GM19468 (cell line): ENCODE measurements around the gene MRPL33.

Experiments used
- ATAC-seq: cut with Tn5 transposase; IDR thresholded peaks from one replicate; pipeline ENCODE4 v1.9.1; 2021; ENCODE audit warnings: mild to moderate bottlenecking, moderate library complexity, moderate number of reproducible peaks; ENCODE audit not compliant: unreplicated experiment; ENCODE audit errors: extremely low read depth

The MRPL33 gene

DNA sequence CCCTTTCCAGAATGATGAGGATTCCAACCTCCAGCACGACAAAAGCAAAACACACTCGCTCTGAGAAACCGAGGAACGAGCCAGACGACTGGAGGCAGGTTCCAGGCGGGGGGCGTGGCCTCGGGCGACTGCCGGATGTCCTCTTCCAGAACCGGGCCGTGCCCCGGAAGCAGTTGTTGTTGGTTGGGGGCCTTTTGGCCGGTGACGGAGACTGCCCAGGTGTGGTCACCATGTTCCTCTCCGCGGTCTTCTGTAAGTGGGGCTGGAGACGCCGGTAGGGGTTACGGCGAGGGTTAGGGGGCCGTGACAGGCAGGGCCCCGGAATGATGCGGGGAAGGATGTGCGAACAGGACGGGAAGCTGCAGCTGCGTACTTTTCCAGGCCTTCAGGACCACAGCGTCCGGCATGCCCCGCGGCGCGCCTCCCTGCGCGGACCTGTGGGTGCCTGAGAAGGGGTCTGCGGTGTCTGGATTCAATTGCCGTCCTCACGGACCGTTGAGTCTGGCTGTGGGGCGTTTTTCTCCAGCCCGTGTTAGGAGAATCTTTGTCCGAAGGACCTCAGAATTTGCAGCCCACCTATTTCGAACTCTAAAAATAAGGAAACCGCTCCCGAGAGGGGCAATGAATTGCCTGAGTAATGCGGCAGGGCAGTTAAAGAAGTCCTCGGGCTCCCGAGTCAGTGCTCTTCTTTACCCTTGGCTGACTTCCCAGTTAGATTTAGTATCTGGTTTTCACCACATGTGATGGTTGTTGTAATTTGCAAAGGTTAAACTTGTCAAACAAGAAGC lies at the start of gene MRPL33:
Gene MRPL33 (plus strand): TSS at position 172 of the 788 bp plus-strand sequence. CDS start 59 bp downstream, at position 231.
- peak; percentile 86 for ATAC-seq

DNA sequence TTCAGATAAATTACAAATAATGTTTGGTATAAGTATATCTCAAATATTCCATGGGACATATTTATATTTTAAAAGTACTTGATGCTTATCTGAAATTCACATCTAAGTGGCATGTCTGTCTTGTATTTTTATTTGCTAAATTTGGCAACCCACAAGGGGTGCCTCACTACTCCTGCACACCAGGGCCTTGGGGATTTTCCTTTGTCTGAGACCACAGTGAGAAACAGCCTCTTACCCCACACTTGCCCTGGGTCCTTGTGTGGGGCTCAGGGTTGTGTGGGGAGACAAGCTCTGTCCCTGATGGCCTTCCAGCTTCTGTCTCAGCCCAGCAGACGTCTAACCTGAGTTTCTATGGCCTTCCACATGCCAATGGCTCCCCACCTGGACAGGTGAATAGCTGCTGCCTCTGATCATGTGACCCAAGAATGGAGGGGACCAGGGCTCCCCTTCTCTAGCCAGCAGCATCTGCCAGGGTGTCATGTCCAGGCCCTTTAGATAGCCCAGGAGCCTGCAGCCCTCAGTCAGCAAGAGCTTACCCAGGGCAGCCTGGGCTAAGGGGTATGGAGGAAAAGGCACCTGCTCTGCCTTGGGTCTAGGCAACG lies 49.5 kb upstream of the MRPL33 start:
- no peak for ATAC-seq

DNA sequence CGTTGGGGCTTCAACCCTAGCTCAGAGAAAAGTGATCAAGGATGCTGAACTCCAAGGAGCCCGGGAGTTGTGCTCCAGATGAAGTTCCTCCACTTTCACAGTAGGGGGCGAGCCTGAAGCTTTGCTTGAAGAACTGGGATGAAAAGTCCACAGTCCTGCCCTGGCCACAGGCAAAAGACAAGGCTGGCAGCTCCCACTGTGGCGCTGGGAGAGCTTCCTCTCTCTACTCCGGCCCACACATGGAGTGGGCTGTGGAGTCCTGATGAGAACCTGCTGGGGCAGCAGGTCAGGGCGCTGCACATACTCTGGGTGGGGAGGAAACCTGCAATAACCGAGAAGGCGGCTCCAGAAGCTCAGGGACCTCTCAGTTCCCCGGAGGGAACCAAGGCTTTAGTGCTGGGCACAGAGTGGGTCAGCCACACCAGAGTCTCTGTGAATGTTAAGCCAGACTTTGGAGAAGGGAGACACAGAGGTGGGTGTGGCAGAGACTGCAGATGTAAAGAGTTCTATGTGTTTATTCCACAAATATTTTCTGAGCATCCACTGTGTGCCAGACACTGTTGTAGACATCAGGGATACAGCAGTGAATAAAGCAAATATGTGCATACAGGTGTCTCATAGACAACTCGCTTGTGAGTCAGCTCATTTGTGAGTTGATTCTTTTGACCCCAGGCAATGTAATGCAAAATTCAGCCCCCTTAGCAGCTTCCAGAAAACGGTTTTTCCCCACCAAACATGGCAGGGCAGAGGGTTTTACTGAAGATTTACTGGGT lies 48.0 kb upstream of the MRPL33 start:
- ATAC-seq: no peak

DNA sequence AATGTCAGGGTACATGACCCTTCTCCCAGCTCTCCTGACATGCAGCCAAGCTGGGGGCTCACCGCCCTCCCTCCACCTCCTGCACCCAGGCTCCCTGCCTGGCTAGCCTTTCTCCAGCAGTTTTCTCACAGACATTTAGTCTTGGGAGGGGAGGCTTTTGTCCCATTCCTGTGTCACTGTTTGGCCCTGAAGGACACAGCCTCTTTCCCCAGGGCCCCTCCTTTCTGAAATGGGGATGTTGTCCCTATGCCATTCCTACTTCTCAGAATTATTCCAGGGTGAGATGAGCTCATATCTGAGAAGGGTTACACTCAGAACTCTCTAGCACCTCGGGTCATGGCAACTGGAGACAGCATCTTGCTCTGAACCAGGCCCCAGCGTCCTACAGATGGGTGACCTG lies 47.3 kb upstream of the MRPL33 start:
- no peak for ATAC-seq

DNA sequence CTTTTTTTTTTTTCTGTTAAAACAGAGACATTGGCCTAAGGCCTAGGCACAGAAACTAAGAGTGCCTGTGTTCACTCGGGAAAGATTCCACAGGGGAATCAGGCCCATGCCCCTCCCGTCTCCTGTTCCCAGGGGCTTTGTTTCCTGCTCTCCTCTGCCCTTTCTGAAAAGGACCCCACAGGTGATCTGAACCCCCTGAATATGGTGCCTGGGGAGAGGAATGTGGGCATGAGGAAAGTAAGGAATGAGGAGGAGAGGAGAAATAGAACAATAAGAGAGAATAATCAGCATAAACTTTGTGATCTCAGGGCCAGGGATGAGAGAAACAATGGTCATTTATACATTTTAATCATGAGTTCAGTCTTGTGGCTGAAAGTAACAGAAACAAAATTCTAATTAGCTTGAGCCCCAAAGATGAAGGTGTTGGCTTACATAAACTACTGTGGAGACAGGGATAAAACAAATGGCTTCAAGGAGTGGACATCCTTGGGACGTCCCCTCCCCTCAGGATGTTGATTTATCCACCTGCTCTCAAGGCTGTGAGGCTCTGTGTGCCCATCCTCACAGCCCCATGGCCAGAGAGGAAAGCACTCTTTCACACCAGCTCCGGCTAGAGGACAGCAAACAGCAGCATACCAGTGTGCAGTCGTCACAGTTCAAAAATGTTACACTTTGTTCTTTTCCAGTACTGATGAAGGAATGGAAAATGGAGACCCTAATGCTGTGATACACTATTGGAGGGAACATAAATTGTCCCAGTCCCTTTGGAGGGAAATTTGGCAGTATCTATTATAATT lies 46.4 kb upstream of the MRPL33 start:
- ATAC-seq: no peak

DNA sequence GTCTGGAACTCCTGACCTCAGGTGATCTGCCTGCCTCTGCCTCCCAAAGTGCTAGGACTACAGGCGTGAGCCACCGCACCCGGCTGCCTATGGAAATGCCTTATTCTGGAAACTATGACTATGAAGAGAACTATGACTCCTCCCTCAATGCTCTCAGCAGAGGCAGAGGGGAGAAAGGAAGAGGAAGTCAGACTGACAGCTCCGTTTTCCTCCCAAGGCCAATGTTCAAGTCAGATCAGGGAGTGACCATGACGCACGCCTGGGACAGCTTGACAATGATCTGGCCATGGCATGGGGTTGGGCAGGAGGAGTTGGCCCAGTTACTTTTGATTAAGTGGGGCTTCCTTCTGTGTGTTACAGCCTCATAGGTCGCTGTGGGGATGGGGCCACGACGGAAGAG lies 44.3 kb upstream of the MRPL33 start:
- ATAC-seq: no peak

DNA sequence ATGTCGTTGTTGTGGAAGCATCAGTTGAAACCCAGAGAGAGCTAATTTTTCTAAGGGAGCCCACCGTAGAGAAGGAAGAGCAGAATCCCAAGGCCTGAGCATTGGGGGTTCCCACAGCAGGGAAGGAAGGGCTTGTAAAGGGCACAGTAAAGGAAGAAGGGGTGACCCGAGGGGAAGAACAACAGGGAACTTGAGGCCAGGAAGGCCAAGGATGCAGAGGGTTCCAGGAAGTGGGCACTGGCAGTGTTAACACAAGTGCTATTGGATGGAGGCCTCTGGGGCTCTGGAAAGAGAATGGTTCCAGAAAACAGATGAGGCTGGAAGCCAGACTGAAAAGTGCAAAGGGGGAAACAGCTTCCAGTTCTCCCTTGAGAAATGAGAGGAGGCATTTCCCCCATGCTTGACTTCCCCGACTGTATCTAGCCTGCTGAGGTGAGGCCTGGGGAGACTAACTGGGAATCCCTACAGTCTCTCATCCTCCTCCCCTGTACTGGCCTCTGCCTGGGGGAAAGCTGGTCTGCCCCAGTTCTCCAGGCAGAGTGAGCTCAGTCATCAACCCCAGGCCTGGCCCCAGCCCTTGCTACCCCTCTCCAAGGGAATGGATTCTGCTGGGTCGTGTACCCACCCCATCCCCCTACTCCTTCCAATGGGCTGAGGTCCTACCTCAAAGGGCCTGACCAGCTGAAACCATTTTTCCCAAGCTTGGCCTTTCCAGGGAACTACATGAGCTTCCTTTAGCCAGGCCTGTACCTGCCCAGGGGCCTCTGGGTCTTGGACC lies 43.2 kb upstream of the MRPL33 start:
- no peak for ATAC-seq

DNA sequence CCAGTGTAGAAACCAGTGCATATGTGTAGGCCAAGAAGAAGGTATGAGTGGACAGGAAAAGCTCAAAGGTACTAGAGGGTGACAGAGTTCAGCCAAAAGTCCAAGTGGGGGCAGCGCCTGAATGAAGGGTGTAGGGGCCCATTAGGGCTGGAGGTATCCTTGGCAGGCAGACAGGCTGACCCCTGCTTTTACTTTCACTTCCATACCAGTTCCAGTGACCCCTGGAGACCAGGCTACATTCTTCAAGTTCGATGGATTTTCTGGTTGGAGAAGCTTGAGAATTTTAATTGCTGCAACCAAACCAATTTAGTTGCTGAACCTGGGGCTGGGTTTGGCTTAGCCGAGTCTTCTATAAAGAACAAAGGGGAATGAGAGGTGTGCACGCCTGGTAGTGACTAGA lies 42.3 kb upstream of the MRPL33 start:
- no peak for ATAC-seq

DNA sequence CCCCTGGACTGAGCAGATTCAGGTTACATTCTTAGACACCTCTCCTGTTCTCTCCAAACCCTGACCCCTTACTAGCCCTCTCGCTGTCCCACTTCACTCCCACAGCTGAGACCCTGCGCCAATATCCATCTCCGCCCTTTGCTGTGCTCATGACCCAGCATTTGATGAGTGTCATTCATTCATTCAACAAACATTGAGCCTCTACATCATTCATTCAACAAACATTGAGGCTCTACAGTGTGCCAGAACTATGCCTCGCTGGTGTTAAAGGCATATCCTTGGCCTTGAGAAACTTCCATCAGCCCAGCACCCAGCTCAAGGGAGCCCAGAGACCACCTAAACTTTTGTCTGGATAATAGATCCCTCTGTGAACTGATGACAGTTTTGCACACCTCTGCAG lies 41.9 kb upstream of the MRPL33 start:
- ATAC-seq: no peak

DNA sequence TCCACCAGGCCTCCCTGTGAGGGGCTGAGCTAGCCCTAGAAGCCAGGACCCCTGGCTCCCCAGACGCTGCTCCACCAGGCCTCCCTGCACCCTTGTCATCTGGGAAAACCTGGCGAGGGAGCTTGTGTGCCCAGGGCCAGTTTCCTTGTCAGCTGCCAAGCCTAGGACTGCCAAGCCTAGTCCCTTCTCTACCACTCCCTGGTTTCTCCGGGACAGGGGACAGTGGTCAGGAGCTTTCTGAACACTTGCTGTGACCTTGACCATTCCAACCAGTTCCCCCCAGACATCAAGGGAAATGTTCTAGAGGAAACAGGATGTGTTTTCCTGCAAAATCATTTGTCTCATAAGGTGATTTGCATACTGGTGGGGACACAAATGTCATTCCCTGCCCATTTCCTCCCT lies 41.3 kb upstream of the MRPL33 start:
- ATAC-seq: no peak

DNA sequence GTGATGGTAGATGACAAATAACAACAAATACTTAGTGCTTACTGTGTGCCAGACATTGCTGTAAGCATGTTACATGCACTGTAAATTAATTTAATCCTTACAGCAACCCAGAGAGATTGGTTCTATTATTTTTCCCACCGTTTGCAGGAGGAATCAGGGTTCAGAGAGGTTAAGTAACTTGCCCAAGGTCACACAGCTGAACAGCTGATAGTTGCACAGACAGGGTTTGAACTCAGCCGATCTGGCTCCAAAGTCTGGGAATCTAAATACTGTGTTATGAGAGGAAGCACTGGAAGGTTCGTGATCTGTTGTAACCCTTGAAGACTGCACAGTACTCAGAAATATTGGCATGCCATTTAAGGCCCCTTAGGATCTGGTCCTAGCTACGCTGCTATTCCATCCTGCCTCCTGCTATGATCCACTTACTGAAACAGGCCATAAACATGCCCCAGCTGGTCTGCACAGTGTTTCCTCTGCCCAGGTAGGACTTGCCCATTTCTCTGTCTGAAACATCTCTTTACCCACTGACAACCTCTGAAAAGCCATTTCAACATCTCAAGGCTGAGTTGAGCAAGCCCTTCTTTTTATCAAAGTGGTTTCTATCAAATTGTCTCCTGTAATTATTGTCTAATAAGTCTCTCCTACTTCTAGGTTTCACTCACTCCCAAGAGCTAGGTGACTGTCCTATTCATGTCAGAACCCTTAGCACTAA lies 40.4 kb upstream of the MRPL33 start:
- ATAC-seq: no peak

DNA sequence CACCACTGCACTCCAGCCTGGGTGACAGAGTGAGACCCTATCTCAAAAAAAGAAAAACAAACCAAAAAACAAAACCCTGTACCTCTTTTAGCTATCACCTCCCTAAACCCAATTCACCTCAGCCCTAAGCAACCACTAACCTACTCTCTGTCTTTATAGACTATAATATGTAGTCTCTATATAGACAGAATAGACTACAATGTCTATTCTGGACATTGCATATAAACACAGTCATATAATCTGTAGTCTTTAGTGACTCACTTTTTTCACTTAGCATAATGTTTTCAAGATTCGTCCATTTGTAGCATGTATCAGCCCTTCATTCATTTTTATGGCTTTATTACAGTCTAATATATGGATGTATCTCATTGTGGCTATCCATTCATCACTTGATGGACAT lies 37.2 kb upstream of the MRPL33 start:
- no peak for ATAC-seq

DNA sequence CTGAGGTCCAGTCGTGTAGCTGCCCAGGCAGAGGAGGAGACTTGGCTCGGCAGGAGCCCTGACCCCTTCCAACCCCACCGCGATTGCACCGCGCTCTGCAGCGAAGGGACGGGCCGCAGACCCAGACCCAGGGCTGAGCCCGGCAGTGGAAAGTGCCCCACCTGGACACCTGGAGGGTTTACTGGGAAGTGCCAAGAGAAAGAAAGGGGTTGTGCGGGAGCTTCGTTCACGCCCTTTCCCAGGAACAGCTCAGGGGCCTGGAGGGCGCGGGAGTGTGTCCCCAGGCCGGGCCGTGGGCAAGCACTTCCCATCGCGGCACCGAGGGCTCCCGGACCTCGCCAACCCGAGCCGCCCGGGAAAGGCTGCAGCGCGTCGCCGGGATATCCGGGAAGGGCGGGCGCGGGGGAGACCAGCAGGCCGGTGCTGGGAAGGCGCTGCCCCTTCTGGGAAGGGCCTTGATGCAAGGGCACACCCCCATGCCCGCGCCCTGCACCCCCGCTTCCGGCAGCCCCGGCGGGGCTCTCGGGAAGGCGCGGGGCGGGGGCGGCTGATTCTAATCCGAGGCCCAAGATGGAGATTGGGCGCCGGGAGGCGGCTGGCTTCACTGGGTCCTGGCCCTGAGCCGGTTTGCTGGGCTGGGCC lies 36.1 kb upstream of the MRPL33 start:
- ATAC-seq: no peak

DNA sequence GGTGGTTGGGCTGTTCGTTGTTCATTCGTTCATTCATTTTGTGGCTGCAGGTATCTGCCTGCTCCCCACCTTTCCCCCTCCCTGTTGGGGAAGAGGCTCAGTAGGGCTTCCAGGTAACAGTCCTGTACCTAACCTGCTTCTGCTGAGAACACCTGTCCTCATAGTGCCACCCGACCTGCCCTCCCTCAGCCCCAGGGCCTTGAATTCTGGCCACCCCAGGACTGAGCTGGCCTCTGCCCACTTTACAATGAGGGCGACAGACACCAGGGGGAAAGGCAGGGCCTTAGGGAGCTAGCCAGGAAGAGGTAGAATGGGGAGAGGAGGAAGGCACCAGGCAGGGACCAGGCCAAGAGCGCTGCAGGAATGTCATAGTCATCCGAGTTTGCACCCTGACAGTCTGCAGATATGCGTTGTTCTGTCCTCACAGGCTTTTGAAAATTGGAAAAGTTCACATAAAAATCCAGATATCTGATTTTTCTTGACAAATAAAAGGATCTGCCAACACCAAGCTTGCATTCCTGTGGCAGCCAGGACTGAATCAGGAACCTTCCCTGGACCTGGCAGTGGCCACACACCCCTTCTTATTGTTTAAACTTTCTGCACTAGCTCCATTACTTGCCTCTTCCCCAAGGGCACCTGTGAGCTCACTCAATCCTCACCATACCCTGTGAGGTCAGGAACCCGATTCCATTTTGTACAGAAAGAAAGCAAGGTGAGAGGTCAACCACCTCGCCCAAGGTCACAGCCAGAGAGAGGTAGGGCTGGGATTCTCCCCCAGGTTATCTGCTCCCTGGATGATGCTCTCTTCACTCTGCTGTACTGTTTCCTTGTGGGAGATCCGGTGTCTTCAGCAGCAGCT lies 35.3 kb upstream of the MRPL33 start:
- ATAC-seq: no peak

DNA sequence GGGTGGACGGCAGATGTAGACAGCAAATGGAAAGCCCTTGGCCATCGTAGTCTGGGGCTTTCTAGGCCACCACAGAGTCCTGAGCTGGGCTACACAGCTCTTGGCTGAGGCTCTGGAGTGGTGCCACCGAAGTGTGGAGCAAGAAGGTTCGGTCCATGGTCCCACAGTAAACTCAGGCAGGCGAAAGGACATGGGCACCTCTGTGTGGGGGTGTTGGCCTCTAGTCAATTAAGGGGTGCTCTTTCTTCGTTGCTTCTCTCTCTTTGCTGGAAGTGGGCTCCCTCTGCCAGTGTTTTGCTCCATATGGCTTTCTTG lies 34.7 kb upstream of the MRPL33 start:
- no peak for ATAC-seq

DNA sequence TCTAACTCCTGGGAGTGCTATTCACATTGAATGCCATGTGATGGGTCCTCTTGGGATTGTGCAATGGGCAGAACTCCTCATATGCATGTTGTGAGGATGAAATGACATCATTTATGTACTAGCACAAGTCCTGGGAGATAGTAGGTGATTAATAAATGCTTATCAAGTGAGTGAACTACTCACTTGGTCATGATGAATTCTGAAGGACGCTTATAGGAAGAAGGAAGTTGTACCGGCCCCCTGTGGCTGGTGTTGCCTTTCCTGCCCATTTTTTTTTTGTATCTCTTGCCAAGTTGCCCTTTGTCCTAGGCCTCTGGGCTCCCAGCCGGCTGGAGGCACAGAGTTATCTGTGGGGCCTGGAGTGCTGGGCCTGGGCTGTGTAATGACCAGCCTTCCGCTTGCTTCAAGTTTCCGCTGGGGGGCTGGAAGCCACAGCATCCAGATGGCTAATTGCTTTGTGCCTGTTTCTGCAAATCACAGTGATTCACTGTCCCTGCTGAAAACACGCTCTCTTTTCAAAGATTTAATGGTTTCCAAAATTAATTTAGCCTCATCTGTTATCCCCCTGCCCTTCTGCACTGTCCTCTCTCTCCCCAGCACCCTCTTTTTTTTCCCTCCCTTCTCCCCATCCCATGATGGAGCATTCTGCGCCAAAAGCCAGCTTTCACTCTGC lies 33.7 kb upstream of the MRPL33 start:
- no peak for ATAC-seq

DNA sequence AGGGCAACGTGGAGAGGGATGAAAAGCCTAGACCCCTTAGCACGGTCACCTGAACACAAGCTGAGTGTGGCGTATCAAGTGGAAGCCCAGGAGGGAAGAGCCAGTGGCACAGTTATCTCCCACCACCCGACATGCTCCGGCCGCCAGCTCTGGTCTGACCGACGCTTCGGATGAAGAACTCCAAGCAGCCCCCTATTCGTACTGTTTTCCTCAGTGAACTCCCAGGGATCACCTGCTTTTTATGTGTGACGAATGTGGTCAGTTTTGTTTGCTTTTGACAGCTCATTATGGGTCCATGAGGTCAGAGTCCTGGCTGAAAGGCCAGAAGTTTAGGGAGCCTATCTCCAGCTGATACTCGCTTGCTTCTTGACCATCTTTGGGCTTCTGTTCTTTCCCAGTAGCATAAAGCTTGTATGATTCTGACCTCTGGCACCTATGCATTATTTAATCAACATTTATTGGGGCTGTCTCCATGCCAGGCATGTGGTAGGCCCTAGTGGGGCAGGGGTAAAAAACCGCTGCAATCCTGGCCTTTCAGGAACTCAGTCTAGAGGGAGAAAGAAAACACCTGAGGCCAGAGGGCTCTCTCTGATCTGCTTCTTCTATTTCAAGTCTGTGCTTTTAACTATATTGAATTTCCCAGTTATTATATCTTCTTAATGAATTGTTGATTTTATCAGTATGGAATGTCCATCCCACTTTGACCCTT lies 33.0 kb upstream of the MRPL33 start:
- ATAC-seq: no peak
